ENCODE measurements around the gene HS1BP3.

- TF ChIP-seq POLR2A (IDR thresholded peaks at IDR 0.05; ENCODE audit: low read depth, low read length) (no peak), CTCF (conservative IDR thresholded peaks at IDR 0.05; ENCODE audit: low read depth, low read length) (no peak), MAFK (IDR thresholded peaks at IDR 0.05; ENCODE audit: low read depth, low read length) (no peak), ELK1 (IDR thresholded peaks at IDR 0.05; ENCODE audit: borderline replicate concordance, low read depth, low read length) (no peak), FOS (IDR thresholded peaks at IDR 0.05; ENCODE audit: low read depth, low read length) (no peak)
Observed at GRCh38 chr2:20671736-20672080, 20.8 kb upstream of the HS1BP3 start.
